GM12891 (cell line): ENCODE measurements around the gene RHOB. TPM values are rescaled to one million over a fixed set of nuclear protein-coding genes. Genes with fewer than 3 reads are reported as not detected.

Source experiments
- DNase-seq: peaks from one replicate; pipeline ENCODE4 v3.0.0; 2011; ENCODE audit warnings: low spot score; ENCODE audit not compliant: insufficient read length
- FAIRE-seq: peaks from 2 replicates; lab custom pipeline; 2011; peaks lifted over from hg19 to GRCh38; lab: Jason Lieb, UNC
- PAX5 ChIP-seq: IDR thresholded peaks from 2 replicates; pipeline ENCODE4 v1.6.1; 2011; ENCODE audit warnings: low read length, moderate library complexity, mild to moderate bottlenecking; ENCODE audit not compliant: insufficient read depth, severe bottlenecking
- POLR2A ChIP-seq: IDR thresholded peaks from 2 replicates; pipeline ENCODE4 v1.6.1; 2011; ENCODE audit warnings: low read depth, low read length, control low read depth
- POLR2AphosphoS5 ChIP-seq: IDR thresholded peaks from 2 replicates; pipeline ENCODE4 v1.6.1; 2011; ENCODE audit warnings: low read depth, low read length, control low read depth
- POU2F2 ChIP-seq: IDR thresholded peaks from 2 replicates; pipeline ENCODE4 v1.6.1; 2011; ENCODE audit warnings: low read depth, mild to moderate bottlenecking, control low read depth, low read length, moderate library complexity
- SPI1 ChIP-seq: IDR thresholded peaks from 2 replicates; pipeline ENCODE4 v1.6.1; 2011; ENCODE audit warnings: low read depth, low read length, control low read depth
- TAF1 ChIP-seq: IDR thresholded peaks from 2 replicates; pipeline ENCODE4 v1.6.1; 2011; ENCODE audit warnings: low read depth, low read length, control low read depth
- polyA plus RNA-seq: library from polyadenylated mRNA; unstranded; fragments of >200 nt; gene quantifications from one replicate; pipeline ENCODE4 v1.2.1, GENCODE V29; 2012; ENCODE audit warnings: low read depth, missing spikeins, inconsistent platforms; ENCODE audit not compliant: missing spikeins

RHOB gene
- polyA plus RNA-seq: 12.7 TPM

DNA sequence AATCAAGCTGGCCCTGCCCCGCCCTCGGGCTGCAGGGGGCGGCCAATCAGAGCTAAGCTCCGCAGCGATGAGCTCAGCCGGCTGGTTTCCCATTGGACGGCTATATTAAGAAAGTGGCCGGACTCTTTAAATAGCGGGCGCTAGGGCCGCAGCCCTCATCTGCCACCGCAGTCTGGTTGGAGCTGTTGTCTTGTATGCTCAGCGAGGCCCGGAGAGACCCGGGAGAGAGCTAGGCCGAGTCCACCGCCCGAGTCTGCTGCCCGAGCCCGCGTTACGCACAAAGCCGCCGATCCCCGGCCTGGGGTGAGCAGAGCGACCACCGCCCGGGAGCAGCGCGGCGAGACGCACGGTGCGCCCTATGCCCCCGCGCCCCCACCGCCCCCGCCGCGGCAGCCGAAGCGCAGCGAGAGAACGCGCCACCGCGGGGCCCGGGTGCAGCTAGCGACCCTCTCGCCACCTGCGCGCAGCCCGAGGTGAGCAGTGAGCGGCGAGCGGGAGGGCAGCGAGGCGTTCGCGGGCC lies at the start of gene RHOB:
Gene RHOB (plus strand): TSS at position 158 of the 520 bp plus-strand sequence. CDS start 392 bp downstream, outside the sequence.
- peak; percentile 83 for FAIRE-seq
- DNase-seq: peak; percentile 99
- TF ChIP-seq PAX5: peak; percentile 2
- peak; percentile 98 for TF ChIP-seq POLR2A
- TF ChIP-seq SPI1: no peak
- peak; percentile 98 for TF ChIP-seq POLR2AphosphoS5
- peak; percentile 79; the same call in 1 of the 2 replicates for TF ChIP-seq POU2F2
- peak; percentile 70 for TF ChIP-seq TAF1

DNA sequence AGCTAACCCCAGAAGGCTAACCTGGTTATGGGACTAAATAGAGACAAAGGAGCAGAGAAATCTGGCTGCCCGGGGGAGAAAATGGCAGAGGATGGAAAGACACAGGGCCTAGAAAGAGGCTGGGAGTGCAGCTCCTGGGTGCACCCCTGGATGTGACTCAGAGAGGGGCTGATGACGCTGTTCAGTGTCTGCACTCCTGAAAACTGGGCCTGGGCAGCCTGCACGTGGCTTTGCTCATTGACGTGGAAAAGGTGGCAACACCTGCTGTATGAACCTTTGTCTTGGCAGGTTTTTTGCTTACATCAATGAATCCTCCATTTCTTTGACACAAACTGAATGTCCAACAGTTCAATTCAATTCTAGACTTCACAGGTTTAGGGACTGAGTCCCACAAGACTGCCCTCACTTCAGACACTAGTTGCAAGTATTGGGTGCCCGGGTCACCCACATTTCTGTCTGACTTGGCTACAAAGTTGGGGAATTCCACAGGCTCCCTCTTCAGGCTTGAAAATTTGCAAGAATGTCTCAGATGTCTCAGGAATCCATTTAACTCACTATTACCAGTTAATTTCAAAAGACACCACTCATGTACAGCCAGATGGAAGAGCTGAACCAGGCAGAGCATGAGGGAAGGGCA lies 48.9 kb upstream of the RHOB start:
- no peak for TF ChIP-seq POLR2A
- TF ChIP-seq POU2F2: no peak
- no peak for TF ChIP-seq SPI1
- no peak for TF ChIP-seq POLR2AphosphoS5
- TF ChIP-seq TAF1: no peak
- no peak for TF ChIP-seq PAX5
- FAIRE-seq (no peak), DNase-seq (no peak)

DNA sequence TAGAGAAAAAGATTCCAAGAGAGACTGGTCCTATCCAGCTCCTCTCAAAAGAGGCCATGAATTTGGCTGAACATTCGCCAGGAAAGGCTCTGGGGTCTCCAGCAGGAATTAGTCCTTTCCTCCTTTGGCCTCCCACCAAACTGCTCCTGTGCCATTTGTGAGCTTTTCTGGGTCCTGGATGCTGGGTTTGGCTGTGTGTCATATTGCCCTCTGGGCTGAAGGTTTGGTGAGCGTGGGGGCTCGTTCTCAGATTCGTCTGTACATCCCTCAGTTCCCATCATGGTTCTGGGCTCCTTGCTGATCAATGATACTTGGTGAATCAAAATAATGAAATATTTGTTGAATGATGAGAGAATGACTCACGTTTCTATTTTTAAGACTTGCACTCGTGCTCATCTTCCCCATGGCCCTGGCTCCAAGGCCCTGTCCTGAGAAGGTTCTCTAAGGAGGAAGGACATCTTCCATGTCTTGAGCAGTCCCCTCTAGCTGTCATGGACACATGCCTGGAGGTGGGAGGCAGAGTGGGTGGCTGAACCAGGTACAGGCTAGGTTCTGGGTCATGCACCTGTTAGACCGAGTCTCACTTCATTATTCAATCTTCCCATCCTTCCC lies 47.8 kb upstream of the RHOB start:
- TF ChIP-seq PAX5 (no peak), SPI1 (no peak), POLR2A (no peak), POLR2AphosphoS5 (no peak), POU2F2 (no peak), TAF1 (no peak)
- DNase-seq (no peak), FAIRE-seq (no peak)

DNA sequence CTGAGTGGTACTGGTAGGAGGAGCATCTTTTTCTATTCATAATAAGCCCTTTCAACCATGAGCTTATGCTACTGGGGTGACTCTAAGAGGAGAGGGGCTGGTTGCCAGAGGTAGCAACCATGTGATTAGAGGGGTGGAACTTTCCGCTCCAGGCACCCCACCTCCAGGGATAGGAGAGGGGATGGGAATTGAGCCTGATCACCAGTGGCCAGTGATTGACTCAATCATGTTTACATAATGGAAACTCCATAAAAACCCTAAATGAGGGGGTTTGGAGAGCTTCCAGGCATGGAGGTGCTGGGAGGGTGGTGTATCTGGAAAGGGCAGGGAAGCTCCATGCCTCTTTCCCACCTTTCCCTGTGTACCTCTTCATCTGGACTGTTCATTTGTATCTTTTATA lies 46.6 kb upstream of the RHOB start:
- TF ChIP-seq PAX5 (no peak), POLR2A (no peak), POU2F2 (no peak), SPI1 (no peak), TAF1 (no peak), POLR2AphosphoS5 (no peak)
- no peak for DNase-seq
- FAIRE-seq: no peak

DNA sequence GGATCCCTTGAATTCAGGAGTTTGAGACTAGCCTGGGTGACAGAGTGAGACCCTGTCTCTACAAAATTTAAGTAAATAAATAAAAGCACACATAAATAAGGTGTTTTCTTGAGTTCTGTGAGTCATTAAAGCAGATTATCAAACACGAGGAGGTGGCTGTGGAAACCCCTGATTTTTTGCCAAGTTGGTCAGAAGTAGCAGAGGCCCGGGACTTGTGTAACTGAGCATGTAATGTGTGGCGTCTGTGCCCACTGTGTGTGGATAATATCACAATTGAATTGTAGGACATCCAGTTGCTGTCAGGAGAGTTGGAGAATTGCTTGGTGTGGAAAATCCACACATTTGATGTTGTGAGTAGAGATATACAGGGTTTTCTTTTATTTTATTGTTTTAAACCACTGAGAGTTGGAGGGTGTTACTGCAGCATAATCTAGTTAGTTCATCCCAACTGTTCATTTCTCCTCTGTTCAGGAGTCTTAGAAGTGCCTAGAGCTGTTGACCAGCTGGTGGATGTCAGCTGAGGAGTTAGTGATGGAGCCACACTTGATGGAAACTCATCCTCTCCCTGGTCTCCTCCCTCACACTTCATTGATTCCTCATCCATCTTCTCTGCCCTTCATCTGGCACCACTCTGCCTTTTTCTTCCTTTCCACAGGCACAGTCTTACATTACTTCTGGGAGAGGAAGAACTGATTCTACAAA lies 45.9 kb upstream of the RHOB start:
- DNase-seq (no peak), FAIRE-seq (no peak)
- TF ChIP-seq PAX5: no peak
- TF ChIP-seq TAF1: no peak
- TF ChIP-seq POLR2AphosphoS5: no peak
- no peak for TF ChIP-seq POU2F2
- no peak for TF ChIP-seq POLR2A
- TF ChIP-seq SPI1: no peak

- DNase-seq (no peak), FAIRE-seq (no peak)
- TF ChIP-seq PAX5: no peak
- TF ChIP-seq POU2F2: no peak
- no peak for TF ChIP-seq POLR2A
- TF ChIP-seq POLR2AphosphoS5: no peak
- no peak for TF ChIP-seq SPI1
- TF ChIP-seq TAF1: no peak
Measured at GRCh38 chr2:20401489-20401835, 45.4 kb upstream of the RHOB start.

DNA sequence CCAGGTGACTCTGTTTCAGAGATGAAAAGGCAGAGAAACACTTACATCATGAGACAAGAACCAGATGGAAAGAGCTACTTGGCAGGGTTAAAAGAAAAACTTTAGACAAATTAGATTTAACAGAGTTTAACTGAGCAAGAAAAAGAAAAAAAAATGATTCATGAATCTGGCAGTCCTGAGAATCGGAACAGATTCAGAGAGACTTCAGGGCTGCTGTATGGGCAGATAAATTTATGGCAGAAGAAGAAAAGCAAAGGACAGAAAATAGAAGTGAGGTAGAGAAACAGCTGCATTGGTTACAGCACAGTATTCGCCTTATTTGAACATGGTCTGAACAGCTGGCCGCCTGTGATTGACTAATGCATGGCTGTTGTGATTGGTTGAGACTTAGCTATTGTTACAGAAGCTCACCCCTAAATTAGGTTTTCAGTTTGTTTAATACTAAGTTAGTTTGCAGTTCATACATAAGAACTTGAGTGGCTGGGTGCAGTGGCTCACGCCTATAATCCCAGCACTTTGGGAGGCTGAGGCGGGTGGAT lies 43.0 kb upstream of the RHOB start:
- FAIRE-seq (no peak), DNase-seq (no peak)
- TF ChIP-seq TAF1: no peak

GRCh38 chr2:20404950-20405349 lies 41.9 kb upstream of the RHOB start:
- peak; percentile 16 for FAIRE-seq
- DNase-seq: no peak
- TF ChIP-seq PAX5 (no peak), TAF1 (no peak), POU2F2 (no peak), POLR2AphosphoS5 (no peak), SPI1 (no peak), POLR2A (no peak)

DNA sequence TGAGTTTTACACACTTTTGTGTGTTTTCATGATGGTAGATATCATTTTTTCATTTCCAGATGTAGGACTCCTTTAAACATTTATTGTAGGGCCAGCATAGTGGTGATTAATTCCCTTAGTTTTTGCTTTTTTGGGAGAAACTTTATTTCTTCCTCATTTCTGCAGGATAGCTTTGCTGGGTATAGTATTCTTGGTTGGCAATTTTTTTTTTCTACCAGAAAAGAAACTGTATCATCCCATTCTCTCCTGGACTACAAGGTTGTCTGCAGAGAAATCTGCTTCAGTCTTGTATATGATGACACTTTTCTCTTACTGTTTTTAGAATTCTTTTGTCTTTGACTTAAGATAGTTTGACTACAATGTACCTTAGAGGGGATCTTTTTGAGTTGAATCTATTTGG lies 37.8 kb upstream of the RHOB start:
- DNase-seq: no peak
- no peak for FAIRE-seq
- no peak for TF ChIP-seq PAX5
- TF ChIP-seq SPI1: no peak
- TF ChIP-seq TAF1: no peak
- no peak for TF ChIP-seq POLR2A
- TF ChIP-seq POU2F2: no peak
- TF ChIP-seq POLR2AphosphoS5: no peak
